ENCODE data around the gene SIPA1L3.

- TF ChIP-seq ZNF184 (tag by site-specific recombination; IDR thresholded peaks at IDR 0.05) (no peak), ZSCAN16 (tag by site-specific recombination; IDR thresholded peaks at IDR 0.05) (no peak), REST (tag by site-specific recombination; IDR thresholded peaks at IDR 0.05) (no peak), CTCF (tag by site-specific recombination; IDR thresholded peaks at IDR 0.05) (no peak), ZSCAN5A (tag by site-specific recombination; IDR thresholded peaks at IDR 0.05) (no peak), ZNF747 (tag by site-specific recombination; IDR thresholded peaks at IDR 0.05) (no peak), ZNF639 (tag by site-specific recombination; IDR thresholded peaks at IDR 0.05) (no peak), ZNF24 (tag by site-specific recombination; IDR thresholded peaks at IDR 0.05) (no peak), BCL11A (tag by site-specific recombination; IDR thresholded peaks at IDR 0.05; ENCODE audit: low read depth) (no peak), ZNF830 (tag by site-specific recombination; IDR thresholded peaks at IDR 0.05; ENCODE audit: low read depth) (no peak), ZNF354C (tag by site-specific recombination; IDR thresholded peaks at IDR 0.05; ENCODE audit: borderline replicate concordance, low read depth) (no peak)
These were observed 303.5 kb downstream of the SIPA1L3 start for GRCh38 chr19:38210458-38210987.
